Thyroid gland (tissue), 4 donors: ENCODE results near the gene CYSTM1. TPM values are rescaled to one million over a fixed set of nuclear protein-coding genes. Genes with fewer than 3 reads are reported as not detected.

Experiments
- DNase-seq, 2 donors: peaks; one replicate each; pipeline ENCODE4 v3.0.0-alpha.2; 2019
- H3K27ac ChIP-seq, 3 donors: fragments of 200-600 bp; sonication (generic); 1 replicate in 2 of 3; 2 replicates in 1 of 3; pipeline ENCODE4 v1.5.1; 2016 to 2019; ENCODE audit warnings: mild to moderate bottlenecking in 1 of 3, moderate library complexity in 1 of 3
- H3K27me3 ChIP-seq: fragments of 200-600 bp; sonication (generic); one replicate; pipeline ENCODE4 v1.5.1; 2019
- H3K36me3 ChIP-seq, 2 donors: fragments of 200-600 bp; sonication (generic); one replicate each; pipeline ENCODE4 v1.5.1; 2016 to 2019
- H3K4me1 ChIP-seq, 2 donors: fragments of 200-600 bp; sonication (generic); one replicate each; pipeline ENCODE4 v1.5.1; 2017 to 2019
- H3K4me3 ChIP-seq, 3 donors: fragments of 200-600 bp; sonication (generic); replicated peaks in 1 of 3; 1 replicate in 2 of 3; 2 replicates in 1 of 3; pipeline ENCODE4 v1.5.1; 2016; ENCODE audit warnings: mild to moderate bottlenecking in 1 of 3
- H3K9me3 ChIP-seq: fragments of 200-600 bp; sonication (generic); one replicate; pipeline ENCODE4 v1.5.1; 2017
- CTCF ChIP-seq, 6 experiments: fragments of 200-600 bp in 3 of 6; fragments of 450-650 bp in 3 of 6; sonication (generic) in 3 of 6; IDR thresholded peaks; one replicate each; pipeline ENCODE4 v1.5.1; 2016 to 2019; ENCODE audit warnings: antibody characterized with exemption in 6 of 6, mild to moderate bottlenecking in 2 of 6, inconsistent platforms in 1 of 6, moderate library complexity in 1 of 6
- POLR2A ChIP-seq, 2 donors: fragments of 450-650 bp; IDR thresholded peaks; one replicate each; pipeline ENCODE4 v1.6.1; 2017; ENCODE audit warnings: antibody characterized with exemption in 2 of 2, mild to moderate bottlenecking in 2 of 2, moderate library complexity in 1 of 2
- WGBS, 2 donors: methylation state at CpG; one replicate each; pipeline ENCODE4 v1.1.5; 2017; 5-methylcytosine and 5-hydroxymethylcytosine counted together
- intact Hi-C: fragments of 100-400 bp; cut with DNase I; formaldehyde crosslinking; loops from one replicate; pipeline ENCODE4 v1.15.1; 2023
- total RNA-seq, 4 donors: library from RNA; depleted of rRNA; stranded (reverse); fragments of >200 nt; gene quantifications; one replicate each; pipeline ENCODE4 v1.2.3, GENCODE V29; 2016

Gene CYSTM1
- total RNA-seq, 4 donors from 2014 or later: 55.4 to 238 (median 112) TPM

GRCh38 chr5:140213370-140213983 lies 38.5 kb downstream of the CYSTM1 start:
- peaks cover 0 to 4% of the 10 kb centered on the region in 2 donors for H3K4me1 ChIP-seq
- H3K27me3 ChIP-seq: no peaks in the 10 kb centered on the region
- H3K4me3 ChIP-seq: no peak overlapping the region
- no peak for TF ChIP-seq POLR2A (IDR thresholded peaks at IDR 0.05)
- TF ChIP-seq CTCF (IDR thresholded peaks at IDR 0.05): no peak
- intact Hi-C loops: no loop called here
- H3K9me3 ChIP-seq: no peaks in the 10 kb centered on the region
- H3K36me3 ChIP-seq: no peaks in the 10 kb centered on the region
- 98 to 100% methylated on average over 1 of the region's 1 CpG for WGBS, 2 donors
- DNase-seq: no peak
- H3K27ac ChIP-seq: no peak overlapping the region

GRCh38 chr5:140214831-140215230 lies 39.8 kb downstream of the CYSTM1 start:
- intact Hi-C loops: no loop called here
- no peaks in the 10 kb centered on the region for H3K27me3 ChIP-seq
- peaks cover 6 to 18% of the 10 kb centered on the region in 2 donors for H3K4me1 ChIP-seq
- 79 to 85% methylated on average over 4 of the region's 4 CpGs for WGBS, 2 donors
- no peaks in the 10 kb centered on the region for H3K9me3 ChIP-seq
- no peak overlapping the region for H3K4me3 ChIP-seq
- no peak overlapping the region for H3K27ac ChIP-seq
- H3K36me3 ChIP-seq: no peaks in the 10 kb centered on the region
- DNase-seq: no peak
- TF ChIP-seq POLR2A (IDR thresholded peaks at IDR 0.05) (no peak), CTCF (IDR thresholded peaks at IDR 0.05) (no peak)

- no peak overlapping the region for H3K27ac ChIP-seq
- H3K9me3 ChIP-seq: no peaks in the 10 kb centered on the region
- H3K36me3 ChIP-seq: no peaks in the 10 kb centered on the region
- DNase-seq: no peak
- no peak overlapping the region for H3K4me3 ChIP-seq
- intact Hi-C loops: no loop called here
- no peaks in the 10 kb centered on the region for H3K27me3 ChIP-seq
- TF ChIP-seq CTCF (IDR thresholded peaks at IDR 0.05): no peak
- TF ChIP-seq POLR2A (IDR thresholded peaks at IDR 0.05): no peak
- 88 to 96% methylated on average over 1 of the region's 1 CpG for WGBS, 2 donors
- H3K4me1 ChIP-seq: peaks cover 10 to 22% of the 10 kb centered on the region in 2 donors
Observed at GRCh38 chr5:140215276-140215675, 40.3 kb downstream of the CYSTM1 start.

- Histone ChIP-seq H3K9me3 (no peaks in the 10 kb centered on the region), H3K4me3 (no peak overlapping the region), H3K36me3 (no peaks in the 10 kb centered on the region), H3K27me3 (no peaks in the 10 kb centered on the region), H3K27ac (no peak overlapping the region), H3K4me1 (peaks cover 15 to 35% of the 10 kb centered on the region in 2 donors)
- no peak for TF ChIP-seq CTCF (IDR thresholded peaks at IDR 0.05)
- no peak for TF ChIP-seq POLR2A (IDR thresholded peaks at IDR 0.05)
- no peak for DNase-seq
- intact Hi-C loops: no loop called here
- WGBS, 2 donors: 77 to 80% methylated on average over 5 of the region's 5 CpGs
Observed at GRCh38 chr5:140216478-140217074, 41.6 kb downstream of the CYSTM1 start.

- DNase-seq: no peak
- no peaks in the 10 kb centered on the region for H3K27me3 ChIP-seq
- H3K9me3 ChIP-seq: no peaks in the 10 kb centered on the region
- intact Hi-C loops: no loop called here
- H3K36me3 ChIP-seq: no peaks in the 10 kb centered on the region
- no peak overlapping the region for H3K4me3 ChIP-seq
- 100% methylated on average over 1 of the region's 1 CpG for WGBS, 2 donors
- peaks cover 22 to 44% of the 10 kb centered on the region in 2 donors for H3K4me1 ChIP-seq
- no peak overlapping the region for H3K27ac ChIP-seq
- TF ChIP-seq POLR2A (IDR thresholded peaks at IDR 0.05): no peak
- TF ChIP-seq CTCF (IDR thresholded peaks at IDR 0.05): no peak
Observed at GRCh38 chr5:140217299-140218026, 42.5 kb downstream of the CYSTM1 start.
